Activated CD8-positive, alpha-beta memory T cell treated with anti-CD3 and anti-CD28 coated beads for 4 hours (primary cell): ENCODE data around the gene WDTC1.

ENCODE experiments used
- DNase-seq, 2 donors: peaks; one replicate each; pipeline ENCODE4 v3.0.0-alpha.2; 2020; ENCODE audit warnings: low read depth in 2 of 2

The WDTC1 gene

DNA sequence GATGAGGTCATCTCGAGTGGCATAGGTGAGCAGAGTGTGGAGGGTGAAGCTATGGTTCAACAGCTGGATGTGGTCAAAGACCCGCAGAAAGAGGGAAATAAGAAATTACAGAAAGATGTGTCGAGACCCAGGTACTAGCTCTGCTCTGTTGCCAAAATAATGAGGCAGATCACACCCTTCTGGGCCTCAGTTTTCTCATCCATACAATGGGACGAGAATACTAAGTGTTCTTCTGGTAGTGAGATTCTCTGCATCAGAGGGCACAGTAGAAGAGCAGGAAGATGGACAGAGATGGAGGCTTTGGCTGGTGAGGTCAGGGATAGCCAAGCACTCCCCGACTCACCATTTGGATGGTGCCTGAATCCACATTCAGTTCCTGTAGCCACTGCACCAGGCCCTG, 121.3 kb downstream of the WDTC1 start:
- DNase-seq, result no peak

DNA sequence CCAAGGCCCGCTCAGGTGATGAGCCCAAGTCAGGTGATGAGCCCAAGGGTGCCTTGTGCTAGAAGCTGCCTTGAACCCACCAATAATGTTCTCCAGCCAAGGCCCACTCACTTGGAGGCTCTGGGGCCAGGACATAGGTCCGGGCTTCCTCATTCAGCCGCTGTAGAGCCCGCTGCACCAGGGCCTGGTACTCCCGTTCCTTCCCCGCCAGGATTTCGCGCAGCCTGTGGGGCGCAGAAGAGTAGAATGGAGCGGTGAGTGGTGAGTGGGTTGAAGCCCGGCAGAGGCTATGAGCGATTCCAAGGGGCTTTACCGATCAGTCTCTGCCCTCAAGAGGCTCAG, 121.8 kb downstream of the WDTC1 start:
- DNase-seq, result no peak

GRCh38 chr1:27356619-27357280, 122.3 kb downstream of the WDTC1 start:
- no peak for DNase-seq

GRCh38 chr1:27357281-27358037, 123.0 kb downstream of the WDTC1 start:
- DNase-seq, result peak; percentile 59 to 61
